Activated naive CD8-positive, alpha-beta T cell treated with anti-CD3 and anti-CD28 coated beads, Interleukin-2, amount 50 U/mL, for 24 hours (primary cell): ENCODE results near the gene RFX8.
"Not testable (repeated sequence)": the region's sequence is repeated elsewhere in the genome, so short reads cannot be mapped to it uniquely, and the experiment has no call there.

Experiments used
- ATAC-seq: fragments of 150-1000 bp; cut with Tn5 transposase; one replicate; pipeline ENCODE4 v1.10.0; 2021
- DNase-seq: peaks from one replicate; pipeline ENCODE4 v3.0.0; 2021
- H3K27ac Mint-ChIP-seq: one replicate; pipeline ENCODE4 v1.8.0; 2021; ENCODE audit warnings: mild to moderate bottlenecking, mixed read lengths
- H3K27me3 Mint-ChIP-seq: one replicate; pipeline ENCODE4 v1.8.0; 2021; ENCODE audit warnings: mixed read lengths
- H3K36me3 Mint-ChIP-seq: one replicate; pipeline ENCODE4 v1.8.0; 2021; ENCODE audit warnings: low read depth, mixed read lengths
- H3K4me1 Mint-ChIP-seq: one replicate; pipeline ENCODE4 v1.8.0; 2021; ENCODE audit warnings: mixed read lengths
- H3K4me3 Mint-ChIP-seq: one replicate; pipeline ENCODE4 v1.8.0; 2021; ENCODE audit warnings: mild to moderate bottlenecking, moderate library complexity, mixed read lengths
- H3K9me3 Mint-ChIP-seq: one replicate; pipeline ENCODE4 v1.8.0; 2021; ENCODE audit warnings: mixed read lengths

RFX8 gene

DNA sequence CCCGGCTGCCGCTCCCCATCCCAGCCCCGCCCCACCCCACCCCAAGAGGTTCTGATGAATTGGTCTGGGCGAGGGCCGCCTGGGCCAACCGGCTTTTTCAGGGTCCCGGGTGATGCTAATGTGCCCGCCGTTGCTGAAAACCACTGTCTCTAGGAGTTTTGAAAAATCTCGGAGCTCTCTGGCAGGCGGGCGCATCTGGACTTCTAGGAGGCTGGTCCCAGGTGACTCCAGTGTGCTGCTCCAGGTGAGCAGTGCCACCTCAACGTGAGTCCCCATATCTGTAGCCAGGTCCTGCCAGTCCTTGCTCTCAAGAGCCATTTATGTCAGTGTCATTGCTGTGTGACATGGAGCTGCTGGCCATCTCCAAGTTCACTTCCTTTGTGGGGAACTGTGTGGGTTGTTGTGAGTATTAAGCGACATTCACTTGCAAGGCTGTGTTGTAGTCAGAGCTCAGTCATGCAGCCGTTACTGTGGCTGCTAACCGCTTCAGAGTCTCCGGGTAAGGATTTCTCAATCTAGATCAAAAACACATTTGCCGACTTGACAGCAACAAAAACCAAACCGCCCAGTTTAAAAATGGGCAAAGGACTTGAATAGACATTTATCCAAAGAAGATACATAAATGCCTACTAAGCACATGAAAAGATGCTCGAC lies at the start of gene RFX8:
Gene RFX8 (minus strand): TSS at position 382 of the 654 bp plus-strand sequence. CDS start 8,264 bp downstream, outside the sequence.
- peak; percentile 53 for DNase-seq
- Mint-ChIP-seq H3K4me1 (peaks cover 22% of the 10 kb centered on the region), H3K9me3 (no peaks in the 10 kb centered on the region), H3K27ac (peak within 1 kb of the TSS; percentile 69), H3K36me3 (no peaks in the 10 kb centered on the region), H3K27me3 (peaks cover 16% of the 10 kb centered on the region), H3K4me3 (peak within 1 kb of the TSS; percentile 77)
- peak; percentile 96 for ATAC-seq

DNA sequence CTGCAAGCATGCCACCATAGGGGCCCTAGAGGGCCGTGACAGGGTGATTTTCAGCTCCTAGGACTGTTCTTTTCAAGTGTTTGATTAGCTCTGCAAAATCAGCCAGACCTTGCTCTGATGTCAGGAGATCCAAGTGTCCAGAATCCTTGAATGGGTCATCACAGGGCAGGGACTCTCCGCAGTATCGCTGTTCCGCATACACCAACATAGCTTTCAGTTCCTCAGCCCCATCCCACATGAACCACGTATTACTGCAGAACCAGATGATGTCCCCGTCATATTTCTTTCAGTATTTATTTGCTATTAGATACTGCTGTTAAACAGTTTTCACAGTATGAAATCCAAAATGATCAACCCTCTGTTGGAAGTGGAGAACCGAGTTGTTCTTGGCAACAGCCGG lies 46.6 kb upstream of the RFX8 start:
- H3K9me3 Mint-ChIP-seq = peaks cover 5% of the 10 kb centered on the region
- H3K27me3 Mint-ChIP-seq = no peaks in the 10 kb centered on the region
- no peak overlapping the region for H3K27ac Mint-ChIP-seq
- no peak overlapping the region for H3K4me3 Mint-ChIP-seq
- H3K36me3 Mint-ChIP-seq = no peaks in the 10 kb centered on the region
- no peak for ATAC-seq
- no peak for DNase-seq
- H3K4me1 Mint-ChIP-seq = peaks cover 27% of the 10 kb centered on the region

DNA sequence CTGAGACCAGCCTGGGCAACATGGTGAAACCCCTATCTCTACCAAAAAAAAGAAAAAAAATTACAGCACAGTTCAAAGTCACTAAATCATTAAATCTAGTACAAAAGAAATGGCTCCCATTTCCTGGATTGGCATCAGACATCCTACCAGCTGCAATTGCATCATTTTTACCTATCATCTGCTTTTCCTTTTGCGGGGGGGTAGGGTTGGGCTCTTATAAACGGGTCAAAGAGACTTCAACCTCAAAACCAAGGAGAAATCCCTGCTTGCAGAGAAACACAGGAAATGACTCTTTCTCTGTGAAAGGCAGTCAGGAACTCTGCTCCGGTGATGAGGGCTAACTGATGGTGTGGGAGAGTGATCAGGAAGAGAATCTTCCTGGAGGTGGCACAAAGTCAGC lies 45.3 kb upstream of the RFX8 start:
- Mint-ChIP-seq H3K27ac (no peak overlapping the region), H3K4me3 (no peak overlapping the region), H3K27me3 (no peaks in the 10 kb centered on the region), H3K4me1 (peaks cover 34% of the 10 kb centered on the region), H3K36me3 (no peaks in the 10 kb centered on the region), H3K9me3 (peaks cover 7% of the 10 kb centered on the region)
- no peak for DNase-seq
- ATAC-seq = no peak

DNA sequence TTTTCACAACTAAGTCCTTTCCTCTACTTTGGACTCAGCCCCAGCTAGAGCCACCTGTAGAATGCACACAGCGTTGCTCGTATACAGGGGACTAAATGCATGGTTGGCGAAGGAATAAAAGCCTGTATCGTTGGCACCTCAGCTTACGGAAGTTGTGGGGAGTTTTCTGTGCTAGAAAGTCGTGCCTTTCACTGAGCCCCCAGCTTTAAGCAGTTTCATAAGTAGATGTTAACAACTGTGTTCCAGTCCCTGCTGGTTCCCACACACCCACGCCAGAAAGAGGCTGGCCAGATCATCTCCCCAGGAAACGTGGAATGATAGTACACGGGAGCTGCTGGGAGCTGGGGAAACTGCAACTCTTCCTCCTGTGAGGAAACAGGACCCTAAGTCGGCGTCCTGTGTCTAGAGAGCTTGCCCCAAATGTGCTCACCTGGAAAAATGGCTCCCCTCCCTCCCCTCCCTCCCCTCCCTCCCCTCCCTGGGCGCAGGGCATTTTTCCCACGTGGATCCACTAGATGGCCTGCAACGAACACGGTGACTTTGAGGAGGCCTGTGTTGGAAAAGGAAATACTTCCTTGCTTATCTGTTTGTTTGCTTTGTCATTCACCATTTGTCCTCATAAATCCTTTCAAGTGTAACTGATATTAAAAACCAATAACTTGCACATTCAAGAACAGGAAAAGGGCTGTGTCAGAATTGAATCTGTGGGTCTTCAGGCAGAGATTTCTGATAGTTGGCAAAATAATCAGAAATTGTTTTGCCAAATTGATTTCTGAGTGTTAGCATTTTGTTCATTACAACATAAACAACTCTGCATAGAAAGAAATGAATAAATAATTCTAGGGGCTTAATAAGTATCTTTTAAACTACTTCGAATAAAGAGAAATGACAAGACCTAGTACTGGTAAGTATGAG lies 43.9 kb upstream of the RFX8 start:
- peaks cover 13% of the 10 kb centered on the region for H3K9me3 Mint-ChIP-seq
- DNase-seq = no peak
- ATAC-seq = no peak
- H3K36me3 Mint-ChIP-seq = peaks cover 2% of the 10 kb centered on the region
- H3K4me3 Mint-ChIP-seq = no peak overlapping the region
- H3K27ac Mint-ChIP-seq = no peak overlapping the region
- H3K27me3 Mint-ChIP-seq = no peaks in the 10 kb centered on the region
- H3K4me1 Mint-ChIP-seq = peaks cover 39% of the 10 kb centered on the region

DNA sequence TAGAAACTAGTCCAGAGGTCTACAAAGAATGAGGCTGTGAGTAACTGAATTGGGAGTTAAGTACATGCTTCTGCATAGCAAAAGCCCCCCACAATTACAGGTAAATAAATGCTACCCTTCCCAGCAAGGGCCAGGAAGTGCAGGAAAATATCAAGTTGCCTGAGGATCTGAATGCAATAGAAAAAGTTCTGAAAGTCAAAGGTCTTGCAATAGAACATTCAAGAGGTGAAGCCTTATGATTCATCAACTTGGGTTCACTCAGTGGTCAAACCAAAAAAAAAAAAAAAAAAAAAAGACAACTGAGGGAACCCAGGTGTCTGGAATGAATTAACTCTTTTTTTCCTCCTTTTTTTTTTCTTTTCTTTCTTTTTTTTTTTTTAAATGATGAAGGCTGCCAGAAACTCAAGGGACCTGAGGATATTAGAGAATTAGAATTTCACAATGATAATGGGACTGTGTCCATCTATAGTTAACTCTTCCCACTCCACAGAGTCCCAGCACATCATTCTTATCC lies 42.9 kb upstream of the RFX8 start:
- H3K27me3 Mint-ChIP-seq = no peaks in the 10 kb centered on the region
- H3K36me3 Mint-ChIP-seq = peaks cover 2% of the 10 kb centered on the region
- peak overlapping the region; percentile 30 for H3K4me3 Mint-ChIP-seq
- DNase-seq (no peak), ATAC-seq (peak; percentile 9)
- peaks cover 13% of the 10 kb centered on the region for H3K9me3 Mint-ChIP-seq
- peaks cover 39% of the 10 kb centered on the region for H3K4me1 Mint-ChIP-seq
- H3K27ac Mint-ChIP-seq = no peak overlapping the region

DNA sequence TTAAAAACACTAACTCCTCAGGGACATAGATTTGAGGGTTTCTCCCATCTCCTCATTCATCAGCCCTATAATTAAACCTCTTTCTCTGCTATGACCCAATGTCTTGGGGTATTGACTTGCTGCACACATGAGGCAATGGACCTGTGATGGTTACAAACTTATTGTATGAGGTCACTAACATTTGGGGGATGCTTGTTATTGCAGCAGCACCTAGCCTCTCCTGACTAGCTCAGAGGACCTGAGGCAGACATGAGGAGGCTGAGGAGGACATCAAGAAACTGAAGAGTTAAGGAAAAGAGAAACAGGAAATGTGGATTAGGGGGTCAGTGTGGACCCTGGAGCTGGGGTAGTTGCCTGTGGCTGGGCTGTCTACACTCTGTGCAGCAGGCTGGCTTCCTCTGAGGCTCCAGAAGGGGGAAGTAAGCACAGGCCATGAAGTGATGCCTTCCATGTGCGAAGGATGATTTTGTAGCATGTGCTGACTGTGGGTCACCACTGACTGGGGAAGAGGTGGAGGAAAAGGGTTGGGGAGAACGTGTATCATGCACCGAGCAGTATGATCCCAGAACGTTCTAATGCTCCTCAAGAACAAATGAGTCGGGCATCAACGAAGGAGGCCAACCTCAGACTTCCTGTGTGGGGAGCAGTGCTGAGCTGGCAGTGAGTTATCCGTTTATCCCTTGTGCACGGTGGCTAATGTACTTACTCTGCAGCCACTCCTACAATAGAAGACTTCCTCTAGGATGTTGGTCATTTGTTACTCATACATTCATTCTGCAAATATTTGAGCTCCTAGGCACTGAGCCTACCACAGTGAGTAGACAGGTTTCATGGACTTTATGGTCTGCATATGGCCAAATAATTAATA lies 42.1 kb upstream of the RFX8 start:
- H3K9me3 Mint-ChIP-seq = peaks cover 13% of the 10 kb centered on the region
- peaks cover 39% of the 10 kb centered on the region for H3K4me1 Mint-ChIP-seq
- no peaks in the 10 kb centered on the region for H3K27me3 Mint-ChIP-seq
- DNase-seq (peak; percentile 27), ATAC-seq (peak; percentile 90)
- H3K36me3 Mint-ChIP-seq = peaks cover 2% of the 10 kb centered on the region
- H3K4me3 Mint-ChIP-seq = peak overlapping the region; percentile 30
- H3K27ac Mint-ChIP-seq = peak overlapping the region; percentile 7

DNA sequence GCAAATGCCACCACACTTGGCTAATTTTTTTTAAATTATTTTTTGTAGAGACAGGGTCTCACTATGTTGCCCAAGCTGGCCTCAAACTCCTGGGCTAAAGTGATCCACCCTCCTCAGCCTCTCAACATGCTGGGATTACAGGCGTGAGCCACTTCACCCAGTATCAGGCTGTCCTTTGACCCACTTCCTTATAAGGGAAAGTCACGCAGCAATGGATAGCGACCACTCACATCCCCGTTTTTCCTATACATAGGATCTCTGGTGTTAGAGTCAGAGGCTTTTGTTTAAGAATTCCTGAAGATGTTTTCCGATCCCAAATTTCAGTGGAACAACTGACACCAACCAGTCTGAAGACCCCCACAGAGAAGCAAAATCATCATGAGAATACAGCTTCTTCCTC lies 41.4 kb upstream of the RFX8 start:
- Mint-ChIP-seq H3K4me3 (no peak overlapping the region), H3K27ac (no peak overlapping the region), H3K9me3 (peaks cover 13% of the 10 kb centered on the region), H3K27me3 (no peaks in the 10 kb centered on the region), H3K36me3 (peaks cover 2% of the 10 kb centered on the region), H3K4me1 (peaks cover 39% of the 10 kb centered on the region)
- no peak for ATAC-seq
- no peak for DNase-seq

DNA sequence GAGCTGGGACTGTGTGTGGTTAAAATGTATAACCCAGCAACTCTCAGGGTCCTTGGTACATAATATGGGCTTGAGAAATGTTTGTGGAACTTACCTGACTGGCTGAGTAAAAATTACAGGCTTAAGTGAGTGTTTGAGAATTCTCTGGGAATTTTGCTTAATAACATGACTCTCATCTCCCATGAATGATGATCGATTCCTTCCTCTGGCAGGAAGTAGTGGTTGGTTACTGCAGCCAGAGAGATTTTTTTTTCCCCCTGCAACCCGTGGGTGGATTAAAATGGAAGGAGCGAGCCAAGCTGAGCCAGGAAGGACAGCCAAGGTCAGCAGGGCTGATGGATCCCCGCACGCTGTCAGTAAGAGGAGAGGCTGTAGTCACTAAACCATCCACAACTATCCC lies 40.6 kb upstream of the RFX8 start:
- DNase-seq (no peak), ATAC-seq (no peak)
- Mint-ChIP-seq H3K27me3 (no peaks in the 10 kb centered on the region), H3K4me1 (peaks cover 38% of the 10 kb centered on the region), H3K36me3 (peaks cover 2% of the 10 kb centered on the region), H3K27ac (no peak overlapping the region), H3K4me3 (no peak overlapping the region), H3K9me3 (peaks cover 13% of the 10 kb centered on the region)

DNA sequence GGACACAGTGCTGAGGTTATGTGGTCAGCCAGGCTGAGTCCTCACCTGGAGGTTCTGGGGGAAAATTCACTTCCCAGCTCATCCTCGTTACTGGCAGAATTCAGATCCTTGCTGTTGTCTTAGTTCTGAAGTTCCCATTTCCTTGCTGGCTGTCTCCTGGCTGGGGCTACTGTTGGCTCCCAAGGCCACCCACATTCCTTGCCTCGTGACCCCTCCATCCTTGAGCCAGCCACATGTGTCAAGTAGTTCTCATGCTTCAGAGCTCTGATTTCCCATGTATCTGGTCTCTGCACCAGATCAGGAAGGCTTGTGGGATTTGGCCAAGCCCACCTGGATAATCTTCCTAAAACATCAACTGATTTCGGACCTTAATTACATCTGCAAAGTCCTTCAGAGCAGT lies 38.1 kb upstream of the RFX8 start:
- Mint-ChIP-seq H3K27me3 (no peaks in the 10 kb centered on the region), H3K4me3 (no peak overlapping the region), H3K27ac (no peak overlapping the region), H3K36me3 (peaks cover 2% of the 10 kb centered on the region), H3K4me1 (peaks cover 26% of the 10 kb centered on the region), H3K9me3 (peaks cover 13% of the 10 kb centered on the region)
- ATAC-seq = no peak
- no peak for DNase-seq

DNA sequence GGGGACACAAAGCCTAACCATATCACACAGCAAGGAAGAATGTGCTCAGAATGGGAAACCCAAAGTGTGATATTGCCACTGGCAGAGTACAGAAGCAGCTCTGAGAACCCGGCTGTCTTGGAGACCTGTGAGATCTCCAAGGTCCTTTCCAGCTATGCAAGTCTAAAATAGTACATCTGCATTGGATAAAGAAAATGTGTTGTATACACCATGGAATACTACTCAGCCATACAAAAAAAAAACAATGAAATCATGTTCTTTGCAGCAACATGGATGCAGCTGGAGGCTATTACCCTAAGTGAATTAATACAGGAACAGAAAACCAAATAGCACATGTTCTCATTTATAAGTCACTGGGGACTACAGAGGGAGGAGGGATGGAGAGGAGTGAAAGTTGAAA lies 36.5 kb upstream of the RFX8 start:
- H3K4me3 Mint-ChIP-seq = no peak overlapping the region
- no peak overlapping the region for H3K27ac Mint-ChIP-seq
- peaks cover 6% of the 10 kb centered on the region for H3K9me3 Mint-ChIP-seq
- no peak for DNase-seq
- H3K27me3 Mint-ChIP-seq = no peaks in the 10 kb centered on the region
- H3K4me1 Mint-ChIP-seq = peaks cover 12% of the 10 kb centered on the region
- peaks cover 2% of the 10 kb centered on the region for H3K36me3 Mint-ChIP-seq
- no peak for ATAC-seq

DNA sequence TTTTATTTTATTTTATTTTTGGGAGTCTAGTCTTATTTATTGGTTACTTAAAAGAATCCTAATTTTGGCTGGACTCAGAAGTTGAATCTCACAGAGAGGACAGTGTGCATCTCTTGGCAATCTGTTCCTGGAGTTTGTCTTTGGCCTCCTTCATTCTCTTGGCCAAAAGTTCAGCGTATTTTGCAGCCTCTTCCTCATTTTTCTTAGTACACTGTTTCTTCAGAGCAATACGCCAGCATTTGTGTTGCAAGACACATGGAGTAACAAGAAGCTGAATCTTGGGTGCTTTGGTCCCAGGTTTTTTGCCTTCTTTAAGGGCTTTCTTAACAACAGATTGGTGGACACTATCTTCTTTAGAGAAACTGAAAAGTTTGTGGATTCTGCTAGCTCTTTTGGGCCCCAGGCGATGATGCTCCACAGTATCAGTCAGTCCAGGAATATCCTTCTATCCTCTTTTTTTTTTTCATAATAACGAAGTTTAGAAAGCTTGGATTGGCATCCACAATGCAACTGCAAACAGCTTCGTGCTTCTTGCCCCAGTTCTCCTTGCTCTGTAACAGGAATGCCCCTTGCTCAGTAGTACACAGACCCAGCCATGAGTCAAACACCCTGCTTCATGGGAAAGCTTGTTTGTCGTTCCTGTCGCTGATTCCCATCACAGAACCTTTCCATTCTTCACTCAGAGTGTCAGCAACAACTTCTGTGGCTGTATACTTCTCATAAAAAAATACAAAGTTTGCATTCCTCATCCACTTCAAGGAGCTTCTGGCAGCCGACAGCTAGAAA lies 34.8 kb upstream of the RFX8 start:
- no peaks in the 10 kb centered on the region for H3K27me3 Mint-ChIP-seq
- peaks cover 2% of the 10 kb centered on the region for H3K36me3 Mint-ChIP-seq
- H3K4me3 Mint-ChIP-seq = no peak overlapping the region
- H3K27ac Mint-ChIP-seq = no peak overlapping the region
- H3K9me3 Mint-ChIP-seq = peaks cover 4% of the 10 kb centered on the region
- DNase-seq = no peak
- H3K4me1 Mint-ChIP-seq = peaks cover 4% of the 10 kb centered on the region
- ATAC-seq = no peak

DNA sequence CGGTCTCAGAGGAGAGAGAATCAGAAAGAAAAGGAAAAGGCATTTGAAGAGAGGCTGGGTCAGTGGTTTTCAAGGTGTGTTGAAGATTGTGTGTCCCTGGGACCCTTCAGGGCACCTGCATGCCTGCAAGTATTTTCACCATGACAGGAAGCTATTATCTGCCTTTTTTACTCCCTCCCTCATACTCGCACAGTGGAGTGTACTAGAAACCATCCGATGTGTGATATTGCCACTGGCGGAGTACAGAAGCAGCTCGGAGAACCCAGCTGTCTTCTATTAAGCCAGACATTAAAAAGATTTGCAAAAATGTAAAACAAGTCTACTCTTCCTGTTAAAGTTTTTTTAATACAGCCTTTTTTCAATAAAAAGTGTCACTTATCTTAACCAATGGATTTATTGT lies 33.7 kb upstream of the RFX8 start:
- H3K36me3 Mint-ChIP-seq = no peaks in the 10 kb centered on the region
- H3K27me3 Mint-ChIP-seq = no peaks in the 10 kb centered on the region
- no peak for ATAC-seq
- no peaks in the 10 kb centered on the region for H3K9me3 Mint-ChIP-seq
- H3K4me1 Mint-ChIP-seq = no peaks in the 10 kb centered on the region
- H3K4me3 Mint-ChIP-seq = no peak overlapping the region
- H3K27ac Mint-ChIP-seq = no peak overlapping the region
- DNase-seq = no peak

DNA sequence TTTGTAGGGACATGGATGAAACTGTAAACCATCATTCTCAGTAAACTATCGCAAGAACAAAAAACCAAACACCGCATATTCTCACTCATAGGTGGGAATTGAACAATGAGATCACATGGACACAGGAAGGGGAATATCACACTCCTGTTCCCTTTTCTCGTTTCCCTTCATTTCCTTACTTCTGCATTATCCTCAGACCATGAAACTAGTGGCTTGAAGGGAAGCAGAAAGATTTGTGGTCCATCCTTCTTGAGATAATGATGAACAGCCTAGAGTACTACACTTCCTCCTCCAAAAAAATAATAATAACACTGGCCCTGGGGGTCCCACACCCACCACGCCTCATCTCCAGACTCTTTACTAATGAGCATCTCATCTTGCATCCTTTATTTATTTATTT lies 30.4 kb upstream of the RFX8 start:
- H3K36me3 Mint-ChIP-seq, H3K27me3 Mint-ChIP-seq, ATAC-seq, H3K27ac Mint-ChIP-seq, H3K4me3 Mint-ChIP-seq, DNase-seq, H3K9me3 Mint-ChIP-seq: not testable (repeated sequence)
- peaks cover 21% of the 10 kb centered on the region for H3K4me1 Mint-ChIP-seq

DNA sequence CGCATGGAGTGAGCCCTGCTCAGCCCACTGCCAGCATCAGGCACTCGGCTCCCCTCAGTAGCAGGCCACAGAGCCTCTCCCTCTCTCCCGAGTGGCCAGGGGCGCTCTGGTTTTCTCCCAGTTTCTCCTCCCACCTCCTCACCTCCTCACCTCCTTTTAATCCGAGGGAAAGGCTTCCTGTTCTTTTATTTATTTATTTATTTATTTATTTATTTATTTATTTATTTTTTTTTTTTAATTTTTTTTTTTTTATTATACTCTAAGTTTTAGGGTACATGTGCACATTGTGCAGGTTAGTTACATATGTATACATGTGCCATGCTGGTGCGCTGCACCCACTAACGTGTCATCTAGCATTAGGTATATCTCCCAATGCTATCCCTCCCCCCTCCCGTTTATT lies 29.8 kb upstream of the RFX8 start:
- DNase-seq, H3K27me3 Mint-ChIP-seq, H3K27ac Mint-ChIP-seq, H3K36me3 Mint-ChIP-seq, ATAC-seq, H3K4me3 Mint-ChIP-seq, H3K9me3 Mint-ChIP-seq: not testable (repeated sequence)
- H3K4me1 Mint-ChIP-seq = peaks cover 21% of the 10 kb centered on the region
